ENCODE results near the gene AMOTL1.

The AMOTL1 gene, protein sequence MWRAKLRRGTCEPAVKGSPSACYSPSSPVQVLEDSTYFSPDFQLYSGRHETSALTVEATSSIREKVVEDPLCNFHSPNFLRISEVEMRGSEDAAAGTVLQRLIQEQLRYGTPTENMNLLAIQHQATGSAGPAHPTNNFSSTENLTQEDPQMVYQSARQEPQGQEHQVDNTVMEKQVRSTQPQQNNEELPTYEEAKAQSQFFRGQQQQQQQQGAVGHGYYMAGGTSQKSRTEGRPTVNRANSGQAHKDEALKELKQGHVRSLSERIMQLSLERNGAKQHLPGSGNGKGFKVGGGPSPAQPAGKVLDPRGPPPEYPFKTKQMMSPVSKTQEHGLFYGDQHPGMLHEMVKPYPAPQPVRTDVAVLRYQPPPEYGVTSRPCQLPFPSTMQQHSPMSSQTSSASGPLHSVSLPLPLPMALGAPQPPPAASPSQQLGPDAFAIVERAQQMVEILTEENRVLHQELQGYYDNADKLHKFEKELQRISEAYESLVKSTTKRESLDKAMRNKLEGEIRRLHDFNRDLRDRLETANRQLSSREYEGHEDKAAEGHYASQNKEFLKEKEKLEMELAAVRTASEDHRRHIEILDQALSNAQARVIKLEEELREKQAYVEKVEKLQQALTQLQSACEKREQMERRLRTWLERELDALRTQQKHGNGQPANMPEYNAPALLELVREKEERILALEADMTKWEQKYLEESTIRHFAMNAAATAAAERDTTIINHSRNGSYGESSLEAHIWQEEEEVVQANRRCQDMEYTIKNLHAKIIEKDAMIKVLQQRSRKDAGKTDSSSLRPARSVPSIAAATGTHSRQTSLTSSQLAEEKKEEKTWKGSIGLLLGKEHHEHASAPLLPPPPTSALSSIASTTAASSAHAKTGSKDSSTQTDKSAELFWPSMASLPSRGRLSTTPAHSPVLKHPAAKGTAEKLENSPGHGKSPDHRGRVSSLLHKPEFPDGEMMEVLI

GRCh38 chr11:94767701-94768601 lies at the start of gene AMOTL1:
Gene AMOTL1, plus strand, starts transcription at chr11:94768356. Its CDS starts 156 bp downstream, at chr11:94768512.
- in situ Hi-C loops (cut with HindIII; ENCODE audit: low sequenced_read_pairs), result no loop called here

GRCh38 chr11:94719876-94720275 lies 48.3 kb upstream of the AMOTL1 start:
- in situ Hi-C loops (cut with HindIII; ENCODE audit: low sequenced_read_pairs), result no loop called here

GRCh38 chr11:94721565-94722292 lies 46.4 kb upstream of the AMOTL1 start:
- in situ Hi-C loops (cut with HindIII; ENCODE audit: low sequenced_read_pairs), result no loop called here

DNA sequence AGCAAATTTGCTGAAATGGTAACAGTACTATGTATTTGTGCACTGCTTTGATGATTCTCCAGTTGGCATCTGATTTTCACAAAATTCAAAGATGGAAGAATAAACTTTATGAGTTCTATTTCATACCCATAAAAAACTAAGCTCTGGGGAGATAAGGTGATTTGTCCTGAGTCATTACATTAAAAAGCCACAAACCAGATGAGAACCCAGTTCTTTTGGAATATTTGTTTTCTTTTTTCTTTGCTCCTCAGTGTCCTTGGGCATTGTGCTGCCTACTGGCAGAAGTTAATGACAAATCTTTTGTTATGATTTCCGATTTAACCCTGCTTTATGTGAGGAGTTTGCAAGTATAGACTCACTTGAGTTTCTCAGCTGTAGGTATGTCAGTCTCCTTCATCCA lies 45.4 kb upstream of the AMOTL1 start:
- in situ Hi-C loops (cut with HindIII; ENCODE audit: low sequenced_read_pairs), result no loop called here

DNA sequence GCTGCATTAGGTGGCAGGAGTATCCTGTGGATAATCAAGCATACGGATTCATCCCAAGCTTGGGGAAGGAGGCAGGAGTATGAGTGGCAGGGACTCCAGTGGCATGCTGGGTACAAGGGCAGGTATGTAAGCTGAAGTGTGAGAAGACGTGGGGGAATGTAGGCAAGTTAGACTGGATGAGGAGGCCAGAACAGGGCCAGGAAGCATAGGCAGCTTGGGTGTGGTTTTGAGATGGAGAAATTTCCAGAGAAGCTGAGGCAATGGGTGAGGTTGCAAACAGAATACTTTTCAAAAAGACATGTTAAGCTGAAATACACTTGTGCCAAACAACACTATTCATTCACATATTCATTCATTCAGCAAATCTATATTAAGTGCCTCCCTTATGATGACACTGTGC lies 43.1 kb upstream of the AMOTL1 start:
- in situ Hi-C loops (cut with HindIII; ENCODE audit: low sequenced_read_pairs), result no loop called here

DNA sequence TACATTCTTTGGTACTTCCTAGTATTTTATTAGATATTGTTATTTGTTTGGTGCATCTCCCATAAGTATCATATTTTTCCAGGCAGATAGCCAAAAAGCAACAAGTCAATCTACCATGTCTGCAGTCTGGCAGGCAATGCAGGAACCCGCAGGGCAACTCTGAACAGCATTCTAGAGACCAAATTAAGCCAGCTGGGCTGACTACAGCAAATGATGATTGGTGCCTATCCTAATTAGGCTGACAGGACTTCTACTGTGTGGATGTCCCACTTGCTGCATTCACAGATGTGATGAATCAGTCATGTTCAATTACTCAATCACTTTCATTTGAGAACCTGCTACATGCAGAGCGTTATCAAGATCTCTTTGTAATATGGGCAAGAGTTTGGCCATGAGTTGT lies 40.3 kb upstream of the AMOTL1 start:
- in situ Hi-C loops (cut with HindIII; ENCODE audit: low sequenced_read_pairs), result no loop called here

GRCh38 chr11:94728541-94728940 lies 39.6 kb upstream of the AMOTL1 start:
- in situ Hi-C loops (cut with HindIII; ENCODE audit: low sequenced_read_pairs), result no loop called here

DNA sequence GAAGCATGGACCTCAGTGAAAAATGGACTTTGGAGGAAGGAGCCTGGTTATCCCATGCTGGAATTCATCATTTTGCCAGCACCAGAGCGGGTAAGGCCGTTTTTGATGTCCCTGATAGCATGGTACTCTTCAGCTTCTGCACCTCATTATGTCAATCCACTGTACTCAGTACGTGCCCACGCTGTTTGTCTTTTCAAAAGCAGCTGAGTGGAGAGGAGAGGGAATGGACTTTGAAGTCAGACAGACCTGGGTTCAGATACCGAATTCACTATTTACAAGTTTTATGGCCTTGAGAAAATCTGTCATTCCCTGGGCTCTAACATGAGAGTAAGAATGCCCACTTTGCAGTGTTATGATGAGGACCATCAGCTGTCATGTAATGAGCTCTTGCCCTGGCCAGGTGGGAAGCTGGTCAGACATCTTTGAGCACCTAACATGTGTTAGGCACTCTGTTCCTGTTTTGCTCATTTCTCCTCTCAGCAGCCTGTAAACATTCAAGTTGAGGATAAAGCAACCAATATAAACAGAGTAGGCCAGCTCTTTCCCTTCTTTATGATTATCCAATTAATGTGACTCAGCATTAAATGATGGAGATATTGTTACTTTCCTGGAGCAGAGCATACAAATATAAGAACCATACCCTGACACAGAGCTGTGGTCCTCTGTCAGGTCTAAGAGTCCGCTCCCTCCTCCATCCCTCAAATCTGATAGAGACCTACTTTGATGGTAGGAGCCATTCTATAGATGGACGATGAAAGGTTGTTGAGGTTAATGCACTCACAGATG lies 39.0 kb upstream of the AMOTL1 start:
- in situ Hi-C loops (cut with HindIII; ENCODE audit: low sequenced_read_pairs), result no loop called here

DNA sequence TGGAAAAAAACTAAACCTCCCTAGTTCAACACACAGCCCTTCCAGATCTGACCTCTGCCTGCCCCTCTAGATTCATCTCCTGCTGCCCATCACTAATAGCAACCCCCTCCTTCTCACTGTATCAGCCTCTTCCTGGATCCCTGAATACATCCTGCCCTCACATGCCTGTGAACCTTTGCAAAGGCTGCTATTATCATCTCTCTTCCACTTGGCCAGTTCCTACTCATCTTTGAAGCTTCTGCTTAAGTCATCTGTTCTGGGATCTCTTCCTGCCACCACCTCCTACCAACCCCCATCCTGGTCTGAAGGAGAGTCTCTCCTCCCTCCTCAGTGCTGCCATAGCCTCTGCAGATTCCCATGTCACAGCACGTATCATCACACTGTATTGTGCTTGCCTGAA lies 38.0 kb upstream of the AMOTL1 start:
- in situ Hi-C loops (cut with HindIII; ENCODE audit: low sequenced_read_pairs), result no loop called here

DNA sequence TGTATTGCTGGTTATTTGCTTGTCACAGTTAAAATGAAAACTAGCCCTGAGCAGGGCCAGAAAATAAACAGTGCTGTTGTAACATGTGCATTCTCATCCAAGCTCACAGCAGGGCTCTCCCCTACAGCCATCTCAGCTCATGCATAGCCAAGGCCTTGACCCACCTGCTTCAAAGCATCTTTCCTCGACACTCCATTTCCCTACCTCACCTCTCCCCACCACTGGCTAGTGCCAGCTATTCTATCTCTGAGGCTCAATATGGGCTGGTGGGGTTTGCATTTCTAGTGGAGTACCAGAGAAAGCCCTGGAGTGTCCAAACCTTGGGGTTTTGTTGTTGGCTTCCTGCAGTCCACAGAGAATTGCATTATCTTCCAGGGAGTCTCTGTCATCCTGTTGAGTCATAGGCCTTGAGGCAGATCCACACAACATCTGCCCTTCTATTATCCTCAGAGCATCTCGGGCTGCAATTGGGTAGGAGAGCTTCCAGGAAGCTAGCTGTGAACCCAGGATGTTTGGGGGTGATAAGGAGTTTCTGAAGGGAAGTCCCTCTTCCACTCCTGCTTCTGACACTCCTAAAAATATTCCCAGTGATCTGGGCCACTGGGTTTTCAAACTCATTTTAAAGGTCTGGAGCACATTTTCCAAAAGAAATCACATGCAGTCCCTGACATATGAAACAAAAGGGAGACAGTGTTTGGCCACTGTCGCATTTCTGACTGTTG lies 36.1 kb upstream of the AMOTL1 start:
- in situ Hi-C loops (cut with HindIII; ENCODE audit: low sequenced_read_pairs), result no loop called here

GRCh38 chr11:94732617-94733281 lies 35.4 kb upstream of the AMOTL1 start:
- in situ Hi-C loops (cut with HindIII; ENCODE audit: low sequenced_read_pairs), result no loop called here

DNA sequence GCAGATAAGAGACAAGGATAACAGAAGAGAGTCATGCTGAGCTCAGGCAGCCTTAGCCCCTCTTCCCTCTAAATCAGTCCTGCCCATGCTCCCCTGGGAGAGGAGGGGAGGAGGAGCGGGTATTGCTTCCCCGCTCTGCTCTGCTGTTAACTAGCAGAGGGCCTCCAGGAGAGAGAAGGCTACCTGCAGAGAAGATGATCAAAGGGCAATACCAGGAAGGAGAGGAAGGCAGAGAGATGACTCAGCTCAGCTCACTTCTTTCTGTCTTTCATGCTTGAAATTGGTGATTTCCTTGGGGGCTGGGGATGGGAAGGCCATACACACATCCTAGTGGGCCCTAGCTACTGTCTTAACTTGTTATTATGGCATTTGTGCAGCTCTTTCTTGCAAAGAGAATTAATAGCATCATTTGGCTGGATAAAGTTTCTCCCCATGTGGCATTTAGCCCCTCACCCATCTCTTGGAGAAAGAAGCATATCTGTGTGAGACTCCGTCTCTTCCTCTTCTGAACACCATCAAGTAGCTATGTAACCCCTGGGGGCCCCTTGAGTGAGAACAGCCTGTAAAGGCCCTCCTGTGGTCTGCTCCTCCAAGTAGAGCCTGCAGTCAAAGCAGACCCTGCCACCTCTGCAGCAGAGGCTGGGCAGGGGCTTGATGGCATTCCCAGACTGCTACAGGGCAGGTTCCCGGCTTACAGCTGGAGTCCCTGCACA lies 33.4 kb upstream of the AMOTL1 start:
- in situ Hi-C loops (cut with HindIII; ENCODE audit: low sequenced_read_pairs), result no loop called here

GRCh38 chr11:94735907-94736306 lies 32.2 kb upstream of the AMOTL1 start:
- in situ Hi-C loops (cut with HindIII; ENCODE audit: low sequenced_read_pairs), result no loop called here

DNA sequence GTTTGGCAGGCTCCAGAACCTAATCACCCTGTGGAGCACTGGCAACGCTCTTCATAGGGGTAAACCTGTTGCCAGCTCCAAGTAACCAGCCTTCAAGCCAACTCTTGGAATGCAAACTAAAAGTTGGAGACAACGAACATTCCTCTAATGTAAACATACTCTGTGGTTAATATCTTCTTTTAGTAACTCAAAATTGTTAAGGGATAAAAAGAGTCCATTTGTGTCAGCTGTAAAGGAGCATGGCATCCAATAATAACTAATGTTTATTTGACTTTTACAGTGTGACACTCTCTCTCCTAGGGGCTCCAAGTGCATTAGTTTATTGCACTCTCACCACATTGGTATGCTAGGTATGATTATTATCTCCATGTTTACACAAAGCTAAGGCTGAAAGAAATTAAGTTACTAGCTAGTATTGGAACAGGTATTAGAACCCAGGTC lies 31.0 kb upstream of the AMOTL1 start:
- in situ Hi-C loops (cut with HindIII; ENCODE audit: low sequenced_read_pairs), result no loop called here

- in situ Hi-C loops (cut with HindIII; ENCODE audit: low sequenced_read_pairs), result no loop called here
Observed at GRCh38 chr11:94738746-94739145, 29.4 kb upstream of the AMOTL1 start.

- in situ Hi-C loops (cut with HindIII; ENCODE audit: low sequenced_read_pairs), result no loop called here
Observed at GRCh38 chr11:94739331-94739730, 28.8 kb upstream of the AMOTL1 start.
